Effector CD4-positive, alpha-beta T cell (primary cell): ENCODE measurements around the gene PFDN5.
"Not testable (repeated sequence)": the region's sequence is repeated elsewhere in the genome, so short reads cannot be mapped to it uniquely, and the experiment has no call there.

Experiments used
- DNase-seq: peaks from one replicate; pipeline ENCODE4 v3.0.0-alpha.2; 2020

PFDN5 gene

GRCh38 chr12:53328043-53328435, 32.7 kb downstream of the PFDN5 start:
- no peak for DNase-seq

GRCh38 chr12:53330671-53331070, 35.3 kb downstream of the PFDN5 start:
- no peak for DNase-seq

GRCh38 chr12:53332339-53332738, 37.0 kb downstream of the PFDN5 start:
- not testable (repeated sequence) for DNase-seq

- DNase-seq, result no peak
Observed at GRCh38 chr12:53332744-53333143, 37.4 kb downstream of the PFDN5 start.

- no peak for DNase-seq
Observed at GRCh38 chr12:53333289-53333688, 37.9 kb downstream of the PFDN5 start.

- no peak for DNase-seq
Observed at GRCh38 chr12:53333845-53334244, 38.5 kb downstream of the PFDN5 start.

GRCh38 chr12:53334822-53335221, 39.5 kb downstream of the PFDN5 start:
- DNase-seq, result no peak

GRCh38 chr12:53336181-53336681, 40.9 kb downstream of the PFDN5 start, which contains the start of gene SP7:
Gene SP7, minus strand, starts transcription at chr12:53336354. Its CDS starts 708 bp downstream, at chr12:53335646.
- no peak for DNase-seq

- DNase-seq, result no peak
Observed at GRCh38 chr12:53338017-53338416, 42.7 kb downstream of the PFDN5 start.

- DNase-seq, result no peak
Observed at GRCh38 chr12:53338916-53339315, 43.6 kb downstream of the PFDN5 start.

GRCh38 chr12:53340398-53340797, 45.1 kb downstream of the PFDN5 start:
- DNase-seq, result no peak

GRCh38 chr12:53343449-53343848, 48.1 kb downstream of the PFDN5 start:
- no peak for DNase-seq

GRCh38 chr12:53343969-53344368, 48.6 kb downstream of the PFDN5 start:
- DNase-seq, result no peak

GRCh38 chr12:53344487-53344823, 49.1 kb downstream of the PFDN5 start:
- DNase-seq, result no peak

GRCh38 chr12:53344824-53345485, 49.6 kb downstream of the PFDN5 start:
- DNase-seq, result peak; percentile 56

- no peak for DNase-seq
Observed at GRCh38 chr12:53345486-53346188, 50.3 kb downstream of the PFDN5 start.

GRCh38 chr12:53346491-53346890, 51.1 kb downstream of the PFDN5 start:
- no peak for DNase-seq

GRCh38 chr12:53347905-53348304, 52.6 kb downstream of the PFDN5 start:
- no peak for DNase-seq
